ENCODE data around the gene LRRC47. TPM values are rescaled to one million over a fixed set of nuclear protein-coding genes. Genes with fewer than 3 reads are reported as not detected.

Gene LRRC47
- total and polyA plus RNA-seq, 2 of the 13 experiments (the other 11 are each of a cell fraction or from before 2014, with no cell fraction given) = 18.3 to 52.5 TPM

GRCh38 chr1:3736708-3737107 is 59.6 kb downstream of the LRRC47 start:
- Histone ChIP-seq H3K27ac (ENCODE audit: extremely low read length, insufficient read depth, low read length) (no peak overlapping the region), H3K4me2 (ENCODE audit: low read depth, low read length) (no peak overlapping the region), H3K27me3 (ENCODE audit: control insufficient read depth in 1 of 2, insufficient read depth in 2 of 2, low read length in 2 of 2) (no peaks in the 10 kb centered on the region), H4K20me1 (ENCODE audit: insufficient read depth, low read length) (no peaks in the 10 kb centered on the region), H3K9ac (ENCODE audit: insufficient read depth, low read depth, low read length) (no peak overlapping the region), H2AFZ (ENCODE audit: low read length) (no peak overlapping the region), H3K79me2 (ENCODE audit: insufficient read depth, low read length) (no peaks in the 10 kb centered on the region), H3K4me3 (replicated peaks in 1 of 3; ENCODE audit: insufficient read depth in 1 of 3, low read depth in 2 of 3, low read length in 3 of 3) (no peak overlapping the region), H3K4me1 (ENCODE audit: insufficient read depth, low read length) (peaks cover 31% of the 10 kb centered on the region), H3K36me3 (replicated peaks in 1 of 2; ENCODE audit: control insufficient read depth in 1 of 2, insufficient read depth in 2 of 2, low read length in 2 of 2) (peaks cover 10 to 55% of the 10 kb centered on the region in 2 experiments), H3K9me3 (ENCODE audit: low read length) (no peaks in the 10 kb centered on the region)
- intact Hi-C loops (cut with micrococcal nuclease; ENCODE audit: unreplicated experiment) (no loop called here), in situ Hi-C loops (cut with HindIII; ENCODE audit: extremely low pct_ligation_motif_present, low pct_unique_long_range_greater_than_20kb) (no loop called here)
- TF ChIP-seq RBFOX2 (IDR thresholded peaks at IDR 0.05; ENCODE audit: low read depth, low read length) = 0 out of 2 replicates have a peak, but pooled peaks have one; percentile 25
- TF ChIP-seq ZNF468 (CRISPR knock-in tag; IDR thresholded peaks at IDR 0.05) = no peak
- DNase-seq (ENCODE audit: low spot score) = no peak
- WGBS (ENCODE audit: low lambda C conversion rate) = 98% methylated on average over 14 of the region's 14 CpGs
- BruUV-seq (replicated peaks) = no TSS peak
- ATAC-seq = no peak
- CTCF ChIA-PET (ENCODE audit: low intra/inter-chr PET ratio, low total read pairs) = no interaction called here
- FAIRE-seq = no peak
- POLR2A ChIA-PET = no interaction called here

DNA sequence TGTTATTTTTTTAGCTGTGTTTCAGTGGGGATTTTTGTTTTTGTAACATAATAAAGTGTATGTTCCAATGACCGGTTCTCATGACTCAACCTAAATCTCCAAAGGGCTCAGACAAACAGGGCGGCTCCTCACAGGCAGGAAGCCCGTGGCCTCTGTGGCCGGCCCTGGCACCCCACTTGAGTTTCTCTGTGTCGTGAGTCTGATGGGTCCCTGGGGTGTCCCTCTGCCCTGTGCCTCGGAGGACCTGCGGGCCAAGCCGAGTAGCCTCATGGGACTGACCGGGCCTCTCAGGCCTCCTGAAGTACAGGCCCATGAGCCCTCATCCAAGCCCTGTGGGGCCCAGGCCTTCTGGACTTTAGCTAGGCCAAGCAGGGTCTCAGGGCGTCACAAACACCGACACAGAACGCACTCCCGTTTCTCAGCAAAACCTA is 60.2 kb downstream of the LRRC47 start:
- Histone ChIP-seq H3K4me3 (replicated peaks in 1 of 3; ENCODE audit: insufficient read depth in 1 of 3, low read depth in 2 of 3, low read length in 3 of 3) (no peak overlapping the region), H2AFZ (ENCODE audit: low read length) (no peak overlapping the region), H3K9ac (ENCODE audit: insufficient read depth, low read depth, low read length) (no peak overlapping the region), H4K20me1 (ENCODE audit: insufficient read depth, low read length) (no peaks in the 10 kb centered on the region), H3K4me2 (ENCODE audit: low read depth, low read length) (no peak overlapping the region), H3K27me3 (ENCODE audit: control insufficient read depth in 1 of 2, insufficient read depth in 2 of 2, low read length in 2 of 2) (no peaks in the 10 kb centered on the region), H3K36me3 (replicated peaks in 1 of 2; ENCODE audit: control insufficient read depth in 1 of 2, insufficient read depth in 2 of 2, low read length in 2 of 2) (peaks cover 8 to 50% of the 10 kb centered on the region in 2 experiments), H3K79me2 (ENCODE audit: insufficient read depth, low read length) (no peaks in the 10 kb centered on the region), H3K9me3 (ENCODE audit: low read length) (no peaks in the 10 kb centered on the region), H3K4me1 (ENCODE audit: insufficient read depth, low read length) (peaks cover 35% of the 10 kb centered on the region), H3K27ac (ENCODE audit: extremely low read length, insufficient read depth, low read length) (no peak overlapping the region)
- ATAC-seq (no peak), FAIRE-seq (no peak), DNase-seq (ENCODE audit: low spot score) (no peak)
- ChIA-PET POLR2A (no interaction called here), CTCF (ENCODE audit: low intra/inter-chr PET ratio, low total read pairs) (no interaction called here)
- 100% methylated on average over 4 of the region's 13 CpGs for WGBS (ENCODE audit: low lambda C conversion rate)
- BruUV-seq (replicated peaks) = no TSS peak
- in situ Hi-C loops (cut with HindIII; ENCODE audit: extremely low pct_ligation_motif_present, low pct_unique_long_range_greater_than_20kb) = no loop called here
- intact Hi-C loops (cut with micrococcal nuclease; ENCODE audit: unreplicated experiment) = no loop called here
- TF ChIP-seq TCF12 (IDR thresholded peaks at IDR 0.05) (no peak), TCF12 (CRISPR knock-in tag; IDR thresholded peaks at IDR 0.05) (no peak), ZNF569 (CRISPR knock-in tag; IDR thresholded peaks at IDR 0.05; ENCODE audit: borderline replicate concordance) (no peak), ZBTB20 (CRISPR knock-in tag; IDR thresholded peaks at IDR 0.05; ENCODE audit: borderline replicate concordance, low read depth) (no peak), ZNF562 (CRISPR knock-in tag; IDR thresholded peaks at IDR 0.05; ENCODE audit: borderline replicate concordance) (no peak), LRRFIP1 (CRISPR knock-in tag; conservative IDR thresholded peaks at IDR 0.05) (no peak)
